ENCODE results near the gene LRP2.

- no peak for TF ChIP-seq CTCF (IDR thresholded peaks at IDR 0.05; ENCODE audit: low read depth, low read length)
- no peak for TF ChIP-seq POLR2A (IDR thresholded peaks at IDR 0.05; ENCODE audit: extremely low read depth, insufficient read length)
Observed at GRCh38 chr2:169112841-169113240, 249.5 kb downstream of the LRP2 start.

Measured in NB4 (cell line).